DMS79 (cell line): Measurements from ENCODE around the gene DNAJC7.

Source experiments
- DNase-seq: peaks from one replicate; lab custom pipeline; 2025; lab: John Stamatoyannopoulos, UW

Gene DNAJC7

GRCh38 chr17:41975099-41976083 is 41.8 kb downstream of the DNAJC7 start:
- no peak for DNase-seq

GRCh38 chr17:41974658-41975057 is 42.6 kb downstream of the DNAJC7 start:
- no peak for DNase-seq

- DNase-seq: no peak
Observed at GRCh38 chr17:41974031-41974430, 43.2 kb downstream of the DNAJC7 start.

- no peak for DNase-seq
Observed at GRCh38 chr17:41973408-41973811, 43.8 kb downstream of the DNAJC7 start.

- DNase-seq: peak; percentile 34
Observed at GRCh38 chr17:41972571-41973407, 44.5 kb downstream of the DNAJC7 start.

GRCh38 chr17:41971721-41972523 is 45.3 kb downstream of the DNAJC7 start:
- no peak for DNase-seq

GRCh38 chr17:41970901-41971331 is 46.3 kb downstream of the DNAJC7 start:
- DNase-seq: no peak

- no peak for DNase-seq
Observed at GRCh38 chr17:41968676-41969075, 48.6 kb downstream of the DNAJC7 start.

GRCh38 chr17:41967921-41968578 is 49.2 kb downstream of the DNAJC7 start:
- DNase-seq: no peak

- no peak for DNase-seq
Observed at GRCh38 chr17:41967141-41967920, 49.9 kb downstream of the DNAJC7 start.

GRCh38 chr17:41966463-41967140 is 50.6 kb downstream of the DNAJC7 start, which contains the start of gene CNP:
Gene CNP (plus strand): TSS chr17:41966795. CDS start chr17:41966885, 90 bp downstream.
- DNase-seq: peak; percentile 65

GRCh38 chr17:41965694-41966462 is 51.4 kb downstream of the DNAJC7 start:
- DNase-seq: peak; percentile 94

GRCh38 chr17:41962768-41963434 is 54.3 kb downstream of the DNAJC7 start:
- DNase-seq: peak; percentile 18

- DNase-seq: no peak
Observed at GRCh38 chr17:41962111-41962510, 55.1 kb downstream of the DNAJC7 start.

- DNase-seq: no peak
Observed at GRCh38 chr17:41959336-41960095, 57.7 kb downstream of the DNAJC7 start.

GRCh38 chr17:41959030-41959335 is 58.3 kb downstream of the DNAJC7 start:
- no peak for DNase-seq

GRCh38 chr17:41957869-41958439 is 59.3 kb downstream of the DNAJC7 start:
- no peak for DNase-seq
